ENCODE results near the gene PTPRK. TPM values are rescaled to one million over a fixed set of nuclear protein-coding genes. Genes with fewer than 3 reads are reported as not detected.

The PTPRK gene
- total and polyA plus RNA-seq, 10 of the 15 experiments (the other 5 are each of a cell fraction or from before 2014, with no cell fraction given) = 0.23 to 1.9 (median 0.55) TPM

DNA sequence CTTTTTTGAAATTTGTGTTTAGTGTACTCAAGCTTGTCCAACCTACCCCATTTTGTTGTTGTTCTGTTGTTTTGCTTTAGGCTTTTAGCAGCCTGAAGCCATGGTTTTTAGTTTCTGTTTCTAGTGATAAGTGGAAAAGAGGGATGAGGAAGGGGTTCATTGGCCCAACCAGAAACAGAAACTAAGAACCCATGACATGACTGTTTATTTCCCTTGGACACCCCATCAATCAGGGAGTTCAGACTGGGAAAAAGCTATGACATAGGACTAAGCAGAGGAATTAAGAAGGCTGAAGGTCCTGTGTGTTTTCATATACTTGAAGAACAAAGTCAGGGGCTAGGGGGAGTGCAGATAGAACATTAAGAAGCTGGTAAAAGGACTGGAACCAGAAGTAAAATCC lies 425.0 kb downstream of the PTPRK start (continued):
- TF ChIP-seq, protein P1, sequence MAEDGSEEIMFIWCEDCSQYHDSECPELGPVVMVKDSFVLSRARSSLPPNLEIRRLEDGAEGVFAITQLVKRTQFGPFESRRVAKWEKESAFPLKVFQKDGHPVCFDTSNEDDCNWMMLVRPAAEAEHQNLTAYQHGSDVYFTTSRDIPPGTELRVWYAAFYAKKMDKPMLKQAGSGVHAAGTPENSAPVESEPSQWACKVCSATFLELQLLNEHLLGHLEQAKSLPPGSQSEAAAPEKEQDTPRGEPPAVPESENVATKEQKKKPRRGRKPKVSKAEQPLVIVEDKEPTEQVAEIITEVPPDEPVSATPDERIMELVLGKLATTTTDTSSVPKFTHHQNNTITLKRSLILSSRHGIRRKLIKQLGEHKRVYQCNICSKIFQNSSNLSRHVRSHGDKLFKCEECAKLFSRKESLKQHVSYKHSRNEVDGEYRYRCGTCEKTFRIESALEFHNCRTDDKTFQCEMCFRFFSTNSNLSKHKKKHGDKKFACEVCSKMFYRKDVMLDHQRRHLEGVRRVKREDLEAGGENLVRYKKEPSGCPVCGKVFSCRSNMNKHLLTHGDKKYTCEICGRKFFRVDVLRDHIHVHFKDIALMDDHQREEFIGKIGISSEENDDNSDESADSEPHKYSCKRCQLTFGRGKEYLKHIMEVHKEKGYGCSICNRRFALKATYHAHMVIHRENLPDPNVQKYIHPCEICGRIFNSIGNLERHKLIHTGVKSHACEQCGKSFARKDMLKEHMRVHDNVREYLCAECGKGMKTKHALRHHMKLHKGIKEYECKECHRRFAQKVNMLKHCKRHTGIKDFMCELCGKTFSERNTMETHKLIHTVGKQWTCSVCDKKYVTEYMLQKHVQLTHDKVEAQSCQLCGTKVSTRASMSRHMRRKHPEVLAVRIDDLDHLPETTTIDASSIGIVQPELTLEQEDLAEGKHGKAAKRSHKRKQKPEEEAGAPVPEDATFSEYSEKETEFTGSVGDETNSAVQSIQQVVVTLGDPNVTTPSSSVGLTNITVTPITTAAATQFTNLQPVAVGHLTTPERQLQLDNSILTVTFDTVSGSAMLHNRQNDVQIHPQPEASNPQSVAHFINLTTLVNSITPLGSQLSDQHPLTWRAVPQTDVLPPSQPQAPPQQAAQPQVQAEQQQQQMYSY (CRISPR knock-in tag; IDR thresholded peaks at IDR 0.05) = no peak
- TF ChIP-seq RELA (IDR thresholded peaks at IDR 0.05; ENCODE audit: borderline replicate concordance, partially characterized antibody) = no peak
- TF ChIP-seq, protein P2, sequence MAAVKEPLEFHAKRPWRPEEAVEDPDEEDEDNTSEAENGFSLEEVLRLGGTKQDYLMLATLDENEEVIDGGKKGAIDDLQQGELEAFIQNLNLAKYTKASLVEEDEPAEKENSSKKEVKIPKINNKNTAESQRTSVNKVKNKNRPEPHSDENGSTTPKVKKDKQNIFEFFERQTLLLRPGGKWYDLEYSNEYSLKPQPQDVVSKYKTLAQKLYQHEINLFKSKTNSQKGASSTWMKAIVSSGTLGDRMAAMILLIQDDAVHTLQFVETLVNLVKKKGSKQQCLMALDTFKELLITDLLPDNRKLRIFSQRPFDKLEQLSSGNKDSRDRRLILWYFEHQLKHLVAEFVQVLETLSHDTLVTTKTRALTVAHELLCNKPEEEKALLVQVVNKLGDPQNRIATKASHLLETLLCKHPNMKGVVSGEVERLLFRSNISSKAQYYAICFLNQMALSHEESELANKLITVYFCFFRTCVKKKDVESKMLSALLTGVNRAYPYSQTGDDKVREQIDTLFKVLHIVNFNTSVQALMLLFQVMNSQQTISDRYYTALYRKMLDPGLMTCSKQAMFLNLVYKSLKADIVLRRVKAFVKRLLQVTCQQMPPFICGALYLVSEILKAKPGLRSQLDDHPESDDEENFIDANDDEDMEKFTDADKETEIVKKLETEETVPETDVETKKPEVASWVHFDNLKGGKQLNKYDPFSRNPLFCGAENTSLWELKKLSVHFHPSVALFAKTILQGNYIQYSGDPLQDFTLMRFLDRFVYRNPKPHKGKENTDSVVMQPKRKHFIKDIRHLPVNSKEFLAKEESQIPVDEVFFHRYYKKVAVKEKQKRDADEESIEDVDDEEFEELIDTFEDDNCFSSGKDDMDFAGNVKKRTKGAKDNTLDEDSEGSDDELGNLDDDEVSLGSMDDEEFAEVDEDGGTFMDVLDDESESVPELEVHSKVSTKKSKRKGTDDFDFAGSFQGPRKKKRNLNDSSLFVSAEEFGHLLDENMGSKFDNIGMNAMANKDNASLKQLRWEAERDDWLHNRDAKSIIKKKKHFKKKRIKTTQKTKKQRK (IDR thresholded peaks at IDR 0.05; ENCODE audit: low read depth, low read length) = no peak
- no peak for TF ChIP-seq GABPA (IDR thresholded peaks at IDR 0.05; ENCODE audit: low read depth)
- TF ChIP-seq STAT1 (conservative IDR thresholded peaks at IDR 0.05) = no peak
- TF ChIP-seq, protein P3, sequence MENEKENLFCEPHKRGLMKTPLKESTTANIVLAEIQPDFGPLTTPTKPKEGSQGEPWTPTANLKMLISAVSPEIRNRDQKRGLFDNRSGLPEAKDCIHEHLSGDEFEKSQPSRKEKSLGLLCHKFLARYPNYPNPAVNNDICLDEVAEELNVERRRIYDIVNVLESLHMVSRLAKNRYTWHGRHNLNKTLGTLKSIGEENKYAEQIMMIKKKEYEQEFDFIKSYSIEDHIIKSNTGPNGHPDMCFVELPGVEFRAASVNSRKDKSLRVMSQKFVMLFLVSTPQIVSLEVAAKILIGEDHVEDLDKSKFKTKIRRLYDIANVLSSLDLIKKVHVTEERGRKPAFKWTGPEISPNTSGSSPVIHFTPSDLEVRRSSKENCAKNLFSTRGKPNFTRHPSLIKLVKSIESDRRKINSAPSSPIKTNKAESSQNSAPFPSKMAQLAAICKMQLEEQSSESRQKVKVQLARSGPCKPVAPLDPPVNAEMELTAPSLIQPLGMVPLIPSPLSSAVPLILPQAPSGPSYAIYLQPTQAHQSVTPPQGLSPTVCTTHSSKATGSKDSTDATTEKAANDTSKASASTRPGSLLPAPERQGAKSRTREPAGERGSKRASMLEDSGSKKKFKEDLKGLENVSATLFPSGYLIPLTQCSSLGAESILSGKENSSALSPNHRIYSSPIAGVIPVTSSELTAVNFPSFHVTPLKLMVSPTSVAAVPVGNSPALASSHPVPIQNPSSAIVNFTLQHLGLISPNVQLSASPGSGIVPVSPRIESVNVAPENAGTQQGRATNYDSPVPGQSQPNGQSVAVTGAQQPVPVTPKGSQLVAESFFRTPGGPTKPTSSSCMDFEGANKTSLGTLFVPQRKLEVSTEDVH (IDR thresholded peaks at IDR 0.05; ENCODE audit: low read depth, partially characterized antibody) = no peak
- no peak for TF ChIP-seq ZSCAN29 (IDR thresholded peaks at IDR 0.05)
- no peak for TF ChIP-seq EP300 (IDR thresholded peaks at IDR 0.05; ENCODE audit: borderline replicate concordance in 1 of 2, control insufficient read depth in 1 of 2, low read depth in 2 of 2, low read length in 2 of 2)

Data from GM12878 (cell line).